ENCODE data around the gene SRC.

GRCh38 chr20:37333130-37333847 lies 12.7 kb upstream of the SRC start:
- no peak for TF ChIP-seq EZH2 (IDR thresholded peaks at IDR 0.05; ENCODE audit: low read depth, unreplicated experiment)
- TF ChIP-seq, protein P1, sequence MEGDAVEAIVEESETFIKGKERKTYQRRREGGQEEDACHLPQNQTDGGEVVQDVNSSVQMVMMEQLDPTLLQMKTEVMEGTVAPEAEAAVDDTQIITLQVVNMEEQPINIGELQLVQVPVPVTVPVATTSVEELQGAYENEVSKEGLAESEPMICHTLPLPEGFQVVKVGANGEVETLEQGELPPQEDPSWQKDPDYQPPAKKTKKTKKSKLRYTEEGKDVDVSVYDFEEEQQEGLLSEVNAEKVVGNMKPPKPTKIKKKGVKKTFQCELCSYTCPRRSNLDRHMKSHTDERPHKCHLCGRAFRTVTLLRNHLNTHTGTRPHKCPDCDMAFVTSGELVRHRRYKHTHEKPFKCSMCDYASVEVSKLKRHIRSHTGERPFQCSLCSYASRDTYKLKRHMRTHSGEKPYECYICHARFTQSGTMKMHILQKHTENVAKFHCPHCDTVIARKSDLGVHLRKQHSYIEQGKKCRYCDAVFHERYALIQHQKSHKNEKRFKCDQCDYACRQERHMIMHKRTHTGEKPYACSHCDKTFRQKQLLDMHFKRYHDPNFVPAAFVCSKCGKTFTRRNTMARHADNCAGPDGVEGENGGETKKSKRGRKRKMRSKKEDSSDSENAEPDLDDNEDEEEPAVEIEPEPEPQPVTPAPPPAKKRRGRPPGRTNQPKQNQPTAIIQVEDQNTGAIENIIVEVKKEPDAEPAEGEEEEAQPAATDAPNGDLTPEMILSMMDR (conservative IDR thresholded peaks at IDR 0.05; ENCODE audit: low read depth in 2 of 2) = no peak
- TF ChIP-seq EZH2phosphoT487 (IDR thresholded peaks at IDR 0.05; ENCODE audit: unreplicated experiment) = no peak
- TF ChIP-seq POLR2AphosphoS5 (IDR thresholded peaks at IDR 0.05; ENCODE audit: low read depth) = no peak
- TF ChIP-seq STAT1 (IDR thresholded peaks at IDR 0.05; ENCODE audit: unreplicated experiment) = no peak
- TF ChIP-seq REST (IDR thresholded peaks at IDR 0.05; ENCODE audit: unreplicated experiment) = no peak
- TF ChIP-seq, protein P2, sequence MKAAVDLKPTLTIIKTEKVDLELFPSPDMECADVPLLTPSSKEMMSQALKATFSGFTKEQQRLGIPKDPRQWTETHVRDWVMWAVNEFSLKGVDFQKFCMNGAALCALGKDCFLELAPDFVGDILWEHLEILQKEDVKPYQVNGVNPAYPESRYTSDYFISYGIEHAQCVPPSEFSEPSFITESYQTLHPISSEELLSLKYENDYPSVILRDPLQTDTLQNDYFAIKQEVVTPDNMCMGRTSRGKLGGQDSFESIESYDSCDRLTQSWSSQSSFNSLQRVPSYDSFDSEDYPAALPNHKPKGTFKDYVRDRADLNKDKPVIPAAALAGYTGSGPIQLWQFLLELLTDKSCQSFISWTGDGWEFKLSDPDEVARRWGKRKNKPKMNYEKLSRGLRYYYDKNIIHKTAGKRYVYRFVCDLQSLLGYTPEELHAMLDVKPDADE (IDR thresholded peaks at IDR 0.05) = no peak
- TF ChIP-seq ZNF331 (CRISPR knock-in tag; IDR thresholded peaks at IDR 0.05; ENCODE audit: low read depth) = no peak
- no peak for TF ChIP-seq JUNB (IDR thresholded peaks at IDR 0.05; ENCODE audit: unreplicated experiment)
- no peak for TF ChIP-seq ZNF114 (CRISPR knock-in tag; IDR thresholded peaks at IDR 0.05)
